ENCODE measurements around the gene RGS13.

Gene RGS13

GRCh38 chr1:192689459-192689858 lies 53.5 kb downstream of the RGS13 start:
- DNase-seq = no peak

- no peak for DNase-seq
These were observed 55.1 kb downstream of the RGS13 start for GRCh38 chr1:192691041-192691440.

- no peak for DNase-seq
These were observed 60.1 kb downstream of the RGS13 start for GRCh38 chr1:192696082-192696481.

GRCh38 chr1:192697771-192698170 lies 61.8 kb downstream of the RGS13 start:
- DNase-seq = no peak

GRCh38 chr1:192698731-192699130 lies 62.8 kb downstream of the RGS13 start:
- no peak for DNase-seq

GRCh38 chr1:192700834-192701271 lies 64.9 kb downstream of the RGS13 start:
- no peak for DNase-seq

- no peak for DNase-seq
These were observed 66.4 kb downstream of the RGS13 start for GRCh38 chr1:192702212-192702902.

- DNase-seq = no peak
These were observed 67.6 kb downstream of the RGS13 start for GRCh38 chr1:192703283-192704206.

GRCh38 chr1:192705510-192705909 lies 69.6 kb downstream of the RGS13 start:
- no peak for DNase-seq

- DNase-seq = no peak
These were observed 71.0 kb downstream of the RGS13 start for GRCh38 chr1:192706936-192707335.

GRCh38 chr1:192707978-192708547 lies 72.1 kb downstream of the RGS13 start:
- DNase-seq = no peak

GRCh38 chr1:192709544-192709943 lies 73.6 kb downstream of the RGS13 start:
- DNase-seq = no peak

All from CD4-positive, alpha-beta T cell treated with Interleukin-15 for 1 hour (primary cell).